NCI-H460 (cell line): Measurements from ENCODE around the gene OTUB1. TPM values are rescaled to one million over a fixed set of nuclear protein-coding genes. Genes with fewer than 3 reads are reported as not detected.
"Not testable (repeated sequence)": the region's sequence is repeated elsewhere in the genome, so short reads cannot be mapped to it uniquely, and the experiment has no call there.

Source experiments
- DNase-seq: peaks from one replicate; pipeline ENCODE4 v3.0.0-alpha.2; 2016; ENCODE audit warnings: low read depth; ENCODE audit errors: extremely low read depth
- small RNA-seq, 2 experiments: library from RNA; depleted of rRNA; stranded (forward); fragments of <200 nt; gene quantifications; one replicate each; pipeline ENCODE3, GENCODE V24; 2014
- total RNA-seq: library from RNA; depleted of rRNA; stranded (reverse); fragments of >200 nt; shearing (Covaris generic); gene quantifications from 2 replicates; pipeline ENCODE4 v1.2.3, GENCODE V29; 2014; rRNA removed

OTUB1 gene
- total RNA-seq, 1 experiment from 2014 or later = 43.6 TPM

GRCh38 chr11:64039012-64039665 is 52.9 kb downstream of the OTUB1 start:
- DNase-seq = no peak

GRCh38 chr11:64040684-64041322 is 54.6 kb downstream of the OTUB1 start:
- DNase-seq = peak; percentile 3

GRCh38 chr11:64041846-64042245 is 55.6 kb downstream of the OTUB1 start:
- no peak for DNase-seq

DNA sequence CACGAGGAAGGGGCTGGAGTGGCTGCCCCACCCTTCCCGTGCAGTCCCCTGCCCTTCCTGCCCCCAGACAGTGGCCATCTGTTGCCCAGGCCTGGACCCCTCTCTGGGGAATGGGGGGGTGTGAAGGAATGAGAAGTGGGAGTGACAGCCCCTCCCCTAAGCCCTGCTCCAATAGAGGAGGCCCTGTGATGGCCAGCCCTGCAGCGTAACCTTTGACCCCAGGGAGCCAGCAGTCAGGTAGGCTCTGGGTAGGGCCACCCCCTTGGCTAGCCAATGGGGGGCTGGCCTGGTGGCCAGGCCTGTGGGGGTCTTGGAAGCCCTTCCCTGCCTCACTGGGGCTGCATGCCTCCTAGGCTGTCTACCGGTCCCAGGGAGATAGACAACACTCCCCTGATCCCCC is 56.1 kb downstream of the OTUB1 start:
- DNase-seq = no peak

- no peak for DNase-seq
Observed at GRCh38 chr11:64043545-64043944, 57.3 kb downstream of the OTUB1 start.

GRCh38 chr11:64044730-64045393 is 58.6 kb downstream of the OTUB1 start:
- DNase-seq = no peak

DNA sequence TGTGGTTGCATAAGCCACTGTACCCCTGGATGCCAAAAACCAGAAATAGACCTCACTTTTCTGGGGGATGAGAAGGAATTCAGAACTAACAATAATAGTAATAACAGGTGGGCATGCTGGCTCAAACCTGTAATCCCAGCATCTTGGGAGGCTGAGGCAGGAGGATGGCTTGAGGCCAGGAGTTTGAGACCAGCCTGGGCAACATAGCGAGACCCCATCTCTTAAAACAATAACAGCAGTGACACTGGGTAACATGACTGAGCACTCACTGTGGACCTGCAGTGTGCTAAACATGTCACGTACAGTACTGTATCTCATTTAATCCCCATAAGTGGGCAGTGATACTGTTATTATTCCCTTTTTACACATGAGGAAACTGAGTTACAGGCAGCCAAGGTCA is 59.5 kb downstream of the OTUB1 start:
- no peak for DNase-seq

- DNase-seq = not testable (repeated sequence)
Observed at GRCh38 chr11:64047373-64047772, 61.1 kb downstream of the OTUB1 start.

Small RNA genes lying within 50 kb of the gene (small RNA-seq; reads per million reads assigned to genes)
- gene RNU6-45P = 0 reads per million in 2 experiments

Other genes starting within 250 kb of the OTUB1 start
- 5.3 and 5.6 TPM in 2 replicates for gene ZFTA, start 217.7 kb upstream of the OTUB1 start, total RNA-seq
- 15.7 and 17.4 TPM in 2 replicates for gene SPINDOC, start 173.0 kb upstream of the OTUB1 start, total RNA-seq
- 22.1 and 22.3 TPM in 2 replicates for gene MARK2, start 147.3 kb upstream of the OTUB1 start, total RNA-seq
- gene RCOR2, start 69.3 kb upstream of the OTUB1 start, total RNA-seq = 4.2 and 4.5 TPM in 2 replicates
- gene NAA40, start 47.4 kb upstream of the OTUB1 start, total RNA-seq = 4.7 and 5.3 TPM in 2 replicates
- gene COX8A, start 11.8 kb upstream of the OTUB1 start, total RNA-seq = 418 and 605 TPM in 2 replicates
- 2.7 and 3.0 TPM in 2 replicates for gene FLRT1, start 49.5 kb downstream of the OTUB1 start, total RNA-seq
- 29.3 and 32.2 TPM in 2 replicates for gene MACROD1, start 179.7 kb downstream of the OTUB1 start, total RNA-seq
- gene STIP1, start 199.7 kb downstream of the OTUB1 start, total RNA-seq = 147 and 154 TPM in 2 replicates
- gene FERMT3, start 220.3 kb downstream of the OTUB1 start, total RNA-seq = 55.8 and 60.2 TPM in 2 replicates
- gene TRPT1, start 239.7 kb downstream of the OTUB1 start, total RNA-seq = 14.5 and 19.4 TPM in 2 replicates
- 24.6 and 27.5 TPM in 2 replicates for gene NUDT22, start 239.8 kb downstream of the OTUB1 start, total RNA-seq
- gene DNAJC4, start 244.1 kb downstream of the OTUB1 start, total RNA-seq = 7.9 and 8.7 TPM in 2 replicates
- gene VEGFB, start 248.1 kb downstream of the OTUB1 start, total RNA-seq = 8.7 and 10.9 TPM in 2 replicates